T-helper 17 cell (primary cell): ENCODE data around the gene GOLGA7B. TPM values are rescaled to one million over a fixed set of nuclear protein-coding genes. Genes with fewer than 3 reads are reported as not detected.

Experiments
- ATAC-seq: fragments of 150-1000 bp; cut with Tn5 transposase; 2 replicates; pipeline ENCODE4 v1.10.0; 2021; ENCODE audit warnings: mild to moderate bottlenecking, moderate library complexity
- DNase-seq, 3 donors: peaks; one replicate each; pipeline versions ENCODE4 v3.0.0 to v3.0.0-alpha.2; 2020 to 2021
- H3K9me3 ChIP-seq: one replicate; pipeline ENCODE4 v1.7.0; 2013; ENCODE audit warnings: low read length, mild to moderate bottlenecking; ENCODE audit not compliant: control insufficient read depth, poor library complexity, severe bottlenecking
- H3K27ac Mint-ChIP-seq: one replicate; pipeline ENCODE4 v1.8.0; 2022; ENCODE audit warnings: mild to moderate bottlenecking, moderate library complexity, mixed read lengths
- H3K27me3 Mint-ChIP-seq: one replicate; pipeline ENCODE4 v1.8.0; 2022; ENCODE audit warnings: mixed read lengths
- H3K36me3 Mint-ChIP-seq: one replicate; pipeline ENCODE4 v1.8.0; 2022; ENCODE audit warnings: low read depth, mixed read lengths
- H3K4me1 Mint-ChIP-seq: one replicate; pipeline ENCODE4 v1.8.0; 2022; ENCODE audit warnings: mild to moderate bottlenecking, mixed read lengths
- H3K4me3 Mint-ChIP-seq: one replicate; pipeline ENCODE4 v1.8.0; 2022; ENCODE audit warnings: mild to moderate bottlenecking, moderate library complexity, mixed read lengths
- total RNA-seq, 4 donors: library from RNA in 2 of 4; stranded (reverse) in 2 of 4; gene quantifications; one replicate each; pipeline ENCODE4 v1.2.3 and lab custom pipeline; 2022 to 2026

GOLGA7B gene
- total RNA-seq, 2 donors from 2014 or later, result 9.6 to 12.0 TPM

GRCh38 chr10:97863808-97864207, 14.2 kb downstream of the GOLGA7B start:
- ATAC-seq (no peak), DNase-seq (no peak)
- Mint-ChIP-seq H3K27ac (no peak overlapping the region), H3K4me1 (peaks cover 10% of the 10 kb centered on the region), H3K36me3 (no peaks in the 10 kb centered on the region), H3K4me3 (no peak overlapping the region), H3K27me3 (no peaks in the 10 kb centered on the region)
- H3K9me3 ChIP-seq, result no peaks in the 10 kb centered on the region

DNA sequence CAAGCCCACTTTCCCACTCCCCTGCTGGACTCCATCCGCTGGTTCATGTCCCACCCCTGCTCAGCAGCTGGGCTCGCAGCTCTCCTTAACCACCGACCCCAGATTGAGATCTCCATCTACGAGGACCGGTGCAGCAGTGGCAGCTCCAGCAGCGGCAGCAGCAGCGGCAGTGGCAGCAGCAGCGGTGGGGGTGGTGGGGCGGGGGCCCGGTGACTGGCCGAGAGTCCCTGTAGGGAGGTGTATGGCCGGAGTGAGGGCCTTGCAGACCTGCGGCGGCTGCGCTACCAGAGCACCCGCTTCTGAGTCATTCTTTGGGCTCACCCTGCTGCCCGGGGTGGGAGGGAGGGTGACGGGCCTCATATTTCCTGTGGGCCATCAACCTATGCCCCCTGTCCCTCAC, 15.8 kb downstream of the GOLGA7B start:
- no peaks in the 10 kb centered on the region for H3K27me3 Mint-ChIP-seq
- H3K9me3 ChIP-seq, result no peaks in the 10 kb centered on the region
- no peak for ATAC-seq
- no peaks in the 10 kb centered on the region for H3K36me3 Mint-ChIP-seq
- H3K4me3 Mint-ChIP-seq, result no peak overlapping the region
- no peak overlapping the region for H3K27ac Mint-ChIP-seq
- no peak for DNase-seq
- H3K4me1 Mint-ChIP-seq, result peaks cover 17% of the 10 kb centered on the region

GRCh38 chr10:97866524-97867219, 17.0 kb downstream of the GOLGA7B start:
- no peaks in the 10 kb centered on the region for H3K36me3 Mint-ChIP-seq
- ATAC-seq (no peak), DNase-seq (no peak)
- H3K9me3 ChIP-seq, result no peaks in the 10 kb centered on the region
- H3K4me1 Mint-ChIP-seq, result peaks cover 17% of the 10 kb centered on the region
- H3K27ac Mint-ChIP-seq, result peak overlapping the region; percentile 32
- H3K27me3 Mint-ChIP-seq, result no peaks in the 10 kb centered on the region
- no peak overlapping the region for H3K4me3 Mint-ChIP-seq

- Mint-ChIP-seq H3K27ac (peak overlapping the region; percentile 32), H3K36me3 (no peaks in the 10 kb centered on the region)
- no peak for ATAC-seq
These were observed 17.7 kb downstream of the GOLGA7B start for GRCh38 chr10:97867220-97867800.

DNA sequence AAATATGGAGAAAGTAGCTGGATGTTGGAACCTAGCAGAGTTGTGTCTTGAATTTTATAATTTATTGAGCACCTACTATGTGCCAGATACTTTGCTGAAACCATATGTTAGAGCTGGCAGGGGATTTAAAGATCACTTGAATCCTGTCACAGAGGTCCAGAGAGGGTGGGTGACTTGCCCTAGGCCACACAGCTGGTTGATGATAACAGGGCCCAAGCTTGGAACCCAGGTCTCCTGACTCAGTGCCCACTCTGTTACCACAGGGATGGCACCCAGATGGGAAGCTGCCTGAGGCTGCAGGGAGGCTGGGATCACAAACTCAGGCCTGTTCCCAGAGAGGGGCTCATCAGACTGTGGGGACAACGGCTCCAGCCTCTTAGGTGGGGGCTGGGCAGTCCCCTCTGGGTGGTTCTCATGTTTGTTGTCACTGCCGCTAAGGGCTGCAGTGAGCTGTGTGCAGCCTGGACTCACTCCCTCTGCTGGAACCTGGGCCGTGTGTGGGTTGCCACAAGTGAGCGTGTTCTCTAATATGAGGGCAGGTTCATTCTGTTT, 18.6 kb downstream of the GOLGA7B start:
- no peak for DNase-seq
- peaks cover 15% of the 10 kb centered on the region for H3K4me1 Mint-ChIP-seq
- no peak for ATAC-seq
- peaks cover 8% of the 10 kb centered on the region for H3K27me3 Mint-ChIP-seq
- no peak overlapping the region for H3K4me3 Mint-ChIP-seq
- no peak overlapping the region for H3K27ac Mint-ChIP-seq
- no peaks in the 10 kb centered on the region for H3K9me3 ChIP-seq
- no peaks in the 10 kb centered on the region for H3K36me3 Mint-ChIP-seq

More at GRCh38 chr10:97867220-97867800, 17.7 kb downstream of the GOLGA7B start:
- no peak overlapping the region for H3K4me3 Mint-ChIP-seq
- no peaks in the 10 kb centered on the region for H3K9me3 ChIP-seq
- DNase-seq, result no peak
- H3K27me3 Mint-ChIP-seq, result peaks cover 2% of the 10 kb centered on the region
- peaks cover 17% of the 10 kb centered on the region for H3K4me1 Mint-ChIP-seq

DNA sequence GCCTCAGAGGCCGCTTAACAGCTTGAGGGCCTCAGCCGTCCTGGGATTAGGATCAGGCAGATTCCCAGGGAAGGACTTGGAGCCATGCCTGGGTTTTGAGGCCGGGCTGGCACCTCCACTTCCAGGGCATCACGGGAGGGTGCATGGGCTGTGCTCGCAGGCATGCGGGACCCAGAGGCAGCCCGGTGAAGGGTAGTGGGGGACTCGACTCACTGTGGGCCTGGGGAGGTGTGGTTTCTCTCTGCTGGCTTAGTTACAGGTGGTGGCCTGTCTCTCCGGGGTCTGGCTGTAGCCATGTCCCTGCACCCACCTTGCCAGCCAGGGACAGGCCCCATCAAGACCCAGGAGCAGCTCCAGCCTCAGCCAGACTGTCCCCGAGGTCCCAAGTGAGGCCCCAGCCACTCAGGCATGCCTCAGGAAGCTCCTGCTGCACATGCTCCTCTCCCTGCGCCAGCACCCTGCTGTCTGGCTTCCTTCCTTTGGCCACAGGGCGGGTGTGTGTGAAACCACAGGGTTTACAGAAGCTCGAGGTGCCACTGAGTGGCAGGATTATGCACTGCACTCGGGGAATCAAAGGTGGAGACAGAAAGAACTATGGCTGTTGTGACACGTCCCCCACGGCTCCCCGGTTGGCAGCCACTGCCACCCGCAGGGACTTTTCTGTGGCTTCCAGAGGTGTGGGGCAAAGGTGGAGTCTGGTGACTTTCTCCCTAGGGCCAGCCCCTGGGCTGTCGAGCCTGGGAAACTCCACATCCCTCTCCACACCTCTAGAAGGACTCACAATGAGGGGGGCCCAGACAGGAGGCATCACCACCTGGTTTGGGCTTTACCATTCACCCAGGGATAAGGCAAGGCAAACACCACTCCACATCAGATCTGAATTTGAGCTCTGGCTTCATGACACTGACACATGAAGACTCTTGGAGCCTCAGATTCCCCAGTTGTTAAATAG, 19.7 kb downstream of the GOLGA7B start:
- H3K9me3 ChIP-seq, result no peaks in the 10 kb centered on the region
- Mint-ChIP-seq H3K4me1 (peaks cover 15% of the 10 kb centered on the region), H3K36me3 (no peaks in the 10 kb centered on the region), H3K27ac (peak overlapping the region; percentile 21), H3K4me3 (peak overlapping the region; percentile 53), H3K27me3 (peaks cover 8% of the 10 kb centered on the region)
- DNase-seq, result peak; percentile 46 to 62 (median 51)
- ATAC-seq, result peak; percentile 98

- H3K27ac Mint-ChIP-seq, result no peak overlapping the region
- ATAC-seq (no peak), DNase-seq (no peak)
- H3K27me3 Mint-ChIP-seq, result peaks cover 13% of the 10 kb centered on the region
- H3K36me3 Mint-ChIP-seq, result no peaks in the 10 kb centered on the region
- no peaks in the 10 kb centered on the region for H3K9me3 ChIP-seq
- no peak overlapping the region for H3K4me3 Mint-ChIP-seq
- H3K4me1 Mint-ChIP-seq, result peaks cover 15% of the 10 kb centered on the region
These were observed 21.3 kb downstream of the GOLGA7B start for GRCh38 chr10:97870990-97871389.

GRCh38 chr10:97873569-97873968, 23.9 kb downstream of the GOLGA7B start:
- H3K36me3 Mint-ChIP-seq, result no peaks in the 10 kb centered on the region
- peaks cover 18% of the 10 kb centered on the region for H3K27me3 Mint-ChIP-seq
- DNase-seq (no peak), ATAC-seq (no peak)
- no peaks in the 10 kb centered on the region for H3K9me3 ChIP-seq
- no peak overlapping the region for H3K4me3 Mint-ChIP-seq
- peaks cover 10% of the 10 kb centered on the region for H3K4me1 Mint-ChIP-seq
- no peak overlapping the region for H3K27ac Mint-ChIP-seq

- H3K4me3 Mint-ChIP-seq, result no peak overlapping the region
- ATAC-seq (no peak), DNase-seq (no peak)
- H3K27ac Mint-ChIP-seq, result no peak overlapping the region
- H3K36me3 Mint-ChIP-seq, result no peaks in the 10 kb centered on the region
- H3K9me3 ChIP-seq, result no peaks in the 10 kb centered on the region
- H3K4me1 Mint-ChIP-seq, result peaks cover 6% of the 10 kb centered on the region
- H3K27me3 Mint-ChIP-seq, result peaks cover 18% of the 10 kb centered on the region
These were observed 24.7 kb downstream of the GOLGA7B start for GRCh38 chr10:97874332-97874731.

GRCh38 chr10:97875391-97875790, 25.7 kb downstream of the GOLGA7B start:
- DNase-seq (no peak), ATAC-seq (no peak)
- H3K9me3 ChIP-seq, result no peaks in the 10 kb centered on the region
- no peak overlapping the region for H3K27ac Mint-ChIP-seq
- H3K36me3 Mint-ChIP-seq, result no peaks in the 10 kb centered on the region
- no peak overlapping the region for H3K4me3 Mint-ChIP-seq
- H3K27me3 Mint-ChIP-seq, result peaks cover 18% of the 10 kb centered on the region
- H3K4me1 Mint-ChIP-seq, result peaks cover 2% of the 10 kb centered on the region

- Mint-ChIP-seq H3K36me3 (peaks cover 4% of the 10 kb centered on the region), H3K4me3 (no peak overlapping the region), H3K4me1 (peaks cover 2% of the 10 kb centered on the region), H3K27ac (no peak overlapping the region), H3K27me3 (peaks cover 26% of the 10 kb centered on the region)
- ATAC-seq (no peak), DNase-seq (no peak)
- H3K9me3 ChIP-seq, result no peaks in the 10 kb centered on the region
These were observed 26.8 kb downstream of the GOLGA7B start for GRCh38 chr10:97876402-97876801.

GRCh38 chr10:97879241-97879640, 29.6 kb downstream of the GOLGA7B start:
- Mint-ChIP-seq H3K4me1 (no peaks in the 10 kb centered on the region), H3K27me3 (peaks cover 27% of the 10 kb centered on the region), H3K27ac (no peak overlapping the region), H3K4me3 (no peak overlapping the region), H3K36me3 (peaks cover 4% of the 10 kb centered on the region)
- DNase-seq, result no peak
- H3K9me3 ChIP-seq, result no peaks in the 10 kb centered on the region
- no peak for ATAC-seq

- H3K27ac Mint-ChIP-seq, result no peak overlapping the region
- no peak overlapping the region for H3K4me3 Mint-ChIP-seq
- H3K36me3 Mint-ChIP-seq, result peaks cover 4% of the 10 kb centered on the region
- H3K9me3 ChIP-seq, result no peaks in the 10 kb centered on the region
- no peak for ATAC-seq
- H3K27me3 Mint-ChIP-seq, result peaks cover 31% of the 10 kb centered on the region
- no peak for DNase-seq
- peaks cover 3% of the 10 kb centered on the region for H3K4me1 Mint-ChIP-seq
These were observed 30.5 kb downstream of the GOLGA7B start for GRCh38 chr10:97880109-97880508.
